NCI-H2196 treated with DMSO at 0.1 percent for 48 hours (cell line): ENCODE data around the gene PVR.
"Not testable (repeated sequence)": the region's sequence is repeated elsewhere in the genome, so short reads cannot be mapped to it uniquely, and the experiment has no call there.

ENCODE experiments used
- DNase-seq: peaks from one replicate; lab custom pipeline; 2025; ENCODE audit not compliant: unreplicated experiment; lab: John Stamatoyannopoulos, UW

The PVR gene

GRCh38 chr19:44617110-44617880 lies 26.4 kb upstream of the PVR start:
- no peak for DNase-seq

GRCh38 chr19:44618640-44619357 lies 24.9 kb upstream of the PVR start:
- DNase-seq: no peak

DNA sequence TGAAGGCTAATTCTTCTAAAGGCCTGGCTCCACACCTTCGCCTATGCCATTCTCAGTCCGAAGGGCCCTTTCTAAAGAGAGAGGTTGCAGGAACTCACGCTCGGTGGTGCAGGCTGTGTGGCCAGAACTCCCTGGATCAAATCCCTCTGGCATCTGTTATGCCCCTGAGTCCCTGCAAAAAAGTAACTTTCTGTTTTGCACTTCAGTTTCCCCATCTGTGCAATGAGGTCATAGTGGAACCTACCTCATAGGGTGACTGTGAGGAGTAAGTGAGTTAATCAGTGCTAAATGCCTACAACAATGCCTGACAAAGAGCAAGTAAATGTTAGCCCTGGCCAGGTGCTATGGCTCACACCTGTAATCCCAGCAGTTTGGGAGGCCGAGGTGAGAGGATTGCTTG lies 23.0 kb upstream of the PVR start:
- no peak for DNase-seq

DNA sequence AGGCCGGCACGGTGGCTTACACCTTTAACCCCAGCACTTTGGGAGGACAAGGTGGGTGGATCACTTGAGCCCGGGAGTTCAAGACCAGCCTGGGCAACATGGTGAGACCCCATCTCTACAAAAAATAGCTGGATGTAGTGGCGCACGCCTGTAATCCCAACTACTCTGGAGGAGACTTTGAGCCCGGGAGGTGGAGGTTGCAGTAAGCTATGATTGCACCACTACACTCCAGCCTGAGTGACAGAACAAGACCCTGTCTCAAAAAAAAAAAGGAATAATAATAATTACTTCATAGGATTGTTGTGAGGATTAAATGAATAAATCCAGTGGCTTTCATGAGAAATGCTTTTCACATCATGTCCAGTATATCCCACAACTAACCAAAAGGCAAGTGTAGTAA lies 22.3 kb upstream of the PVR start:
- no peak for DNase-seq

DNA sequence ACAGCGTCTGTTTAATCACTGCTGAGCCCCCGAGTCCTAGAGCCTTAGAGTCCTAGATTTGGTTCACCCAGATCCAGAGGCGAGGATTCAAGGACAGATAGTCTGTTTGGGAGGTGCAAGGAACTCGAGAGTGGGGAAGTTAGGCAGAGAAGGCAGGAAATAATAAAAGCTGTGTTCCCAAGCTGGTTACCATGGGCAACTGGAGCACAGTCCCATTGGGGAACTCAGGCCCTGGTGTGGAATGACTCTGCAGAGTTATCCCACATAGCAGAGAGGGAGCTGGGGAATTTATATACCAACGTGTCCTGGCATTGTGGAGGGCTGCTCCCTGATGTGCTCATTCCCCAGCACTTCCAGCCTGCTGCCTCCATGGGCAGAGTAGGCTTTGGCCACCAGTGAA lies 20.6 kb upstream of the PVR start:
- no peak for DNase-seq

- no peak for DNase-seq
Observed at GRCh38 chr19:44623626-44624025, 20.1 kb upstream of the PVR start.

- no peak for DNase-seq
Observed at GRCh38 chr19:44624840-44625354, 18.8 kb upstream of the PVR start.

GRCh38 chr19:44625637-44626036 lies 18.1 kb upstream of the PVR start:
- not testable (repeated sequence) for DNase-seq

- DNase-seq: no peak
Observed at GRCh38 chr19:44626048-44626624, 17.6 kb upstream of the PVR start.

DNA sequence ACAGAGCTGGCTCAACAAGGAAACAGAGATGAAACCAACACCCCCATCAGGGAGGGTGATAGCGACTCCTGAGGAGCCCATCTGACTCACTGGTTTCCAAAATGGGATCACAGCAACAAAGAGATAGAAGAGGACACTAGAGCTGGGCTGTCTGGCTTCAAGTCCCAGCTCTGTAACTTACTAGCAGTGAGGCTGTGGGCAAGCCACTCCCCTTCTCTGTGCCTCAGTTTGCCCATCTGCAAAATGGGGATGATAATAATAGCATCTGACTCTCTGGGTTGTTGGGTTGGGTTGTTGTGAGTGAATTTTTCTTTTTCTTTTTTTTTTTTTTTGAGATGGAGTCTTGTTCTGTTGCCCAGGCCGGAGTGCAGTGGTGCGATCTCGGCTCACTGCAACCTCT lies 16.1 kb upstream of the PVR start:
- DNase-seq: no peak

DNA sequence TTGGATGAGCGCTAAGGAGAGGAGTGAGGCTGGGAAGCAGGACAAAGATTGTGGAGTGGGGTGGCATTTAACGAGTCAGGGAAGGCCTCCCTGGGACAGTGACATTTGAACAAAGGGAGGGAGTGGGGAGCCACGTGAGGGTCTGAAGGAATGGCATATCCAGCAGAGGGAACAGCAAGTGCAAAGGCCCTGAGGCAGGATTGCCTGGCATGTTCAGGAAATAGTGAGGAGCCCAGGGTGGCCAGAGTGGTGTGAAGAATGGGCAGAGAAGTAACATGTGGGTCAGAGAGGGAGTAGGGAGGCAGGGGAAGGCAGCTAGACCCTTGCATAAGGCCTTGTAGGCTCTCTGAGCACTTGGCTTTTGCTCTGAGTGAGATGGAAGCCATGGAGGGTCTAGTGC lies 14.9 kb upstream of the PVR start:
- no peak for DNase-seq

DNA sequence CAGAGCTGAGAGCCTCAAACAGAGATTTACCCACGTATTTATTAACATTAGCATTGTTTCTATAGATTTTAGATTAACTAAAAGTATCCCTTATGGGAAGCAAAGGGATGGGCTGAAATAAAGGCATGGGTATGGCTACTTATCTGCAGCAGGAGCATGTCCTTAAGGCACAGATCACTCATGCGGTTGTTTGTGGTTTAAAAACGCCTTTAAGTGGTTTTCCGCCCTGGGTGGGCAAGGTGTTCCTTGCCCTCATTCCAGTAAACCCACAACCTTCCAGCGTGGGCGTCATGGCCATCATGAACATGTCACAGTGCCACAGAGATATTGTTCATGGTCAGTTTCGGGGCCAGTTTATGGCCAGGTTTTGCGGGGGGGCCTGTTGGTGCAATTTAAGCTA lies 12.1 kb upstream of the PVR start:
- not testable (repeated sequence) for DNase-seq

GRCh38 chr19:44634058-44634457 lies 9.7 kb upstream of the PVR start:
- not testable (repeated sequence) for DNase-seq

DNA sequence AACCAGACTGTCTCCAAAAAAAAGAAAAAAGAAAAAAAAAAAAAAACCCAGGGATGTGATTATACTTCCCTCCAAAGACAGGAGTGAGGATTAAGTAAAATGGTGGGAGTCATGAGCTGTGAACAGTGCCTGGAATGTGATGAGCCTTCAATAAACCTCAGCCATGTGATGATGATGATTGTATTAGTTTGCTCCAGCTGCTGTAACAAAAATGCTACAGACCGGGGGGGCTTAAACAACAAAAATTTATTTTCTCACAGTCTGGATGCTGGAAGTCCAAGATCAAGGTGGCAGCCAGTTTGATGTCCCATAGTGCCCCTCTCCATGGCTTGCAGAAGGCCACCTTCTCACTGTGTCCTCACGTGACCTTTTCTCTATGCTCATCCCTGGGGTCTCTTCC lies 8.9 kb upstream of the PVR start:
- no peak for DNase-seq

DNA sequence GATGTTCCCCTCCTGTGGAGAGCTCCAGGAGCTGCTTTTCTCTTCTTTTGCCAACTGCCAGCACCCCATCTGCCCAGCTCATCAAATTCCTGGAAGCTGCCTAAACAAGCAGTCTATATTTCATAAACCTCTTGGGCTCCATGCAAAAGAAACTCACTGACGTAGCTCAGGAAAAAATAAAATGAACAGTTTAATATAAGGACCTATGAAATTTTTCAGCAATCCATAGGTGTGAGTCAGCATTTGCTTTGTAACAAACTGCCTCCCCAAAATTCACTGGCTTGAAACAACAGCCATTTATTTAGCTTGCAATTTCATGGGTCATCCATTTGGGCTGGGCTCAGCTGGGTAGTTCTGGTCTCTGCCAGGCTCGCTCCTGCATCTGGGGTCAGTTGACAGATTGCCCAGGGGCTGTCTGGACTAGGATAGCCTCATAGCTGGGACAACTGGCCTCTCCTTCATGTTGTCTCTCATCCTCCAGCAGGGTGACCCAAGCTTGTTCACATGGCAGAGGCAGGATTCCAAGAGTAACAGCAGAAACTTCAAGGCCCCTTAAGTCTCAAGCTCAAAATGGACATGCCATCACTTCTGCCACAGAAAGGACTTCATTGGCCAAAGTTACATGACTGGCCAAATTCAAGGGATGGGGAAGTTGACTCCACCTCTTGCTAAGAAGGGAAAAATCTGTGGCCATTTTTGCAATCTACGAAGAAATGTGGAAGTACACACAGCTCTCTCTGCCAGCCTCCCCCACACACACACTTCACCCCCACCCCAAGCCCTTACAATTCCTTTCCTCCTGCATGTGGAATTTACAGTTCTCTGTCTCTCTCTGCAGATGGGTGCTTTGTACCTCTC lies 7.9 kb upstream of the PVR start:
- DNase-seq: no peak

DNA sequence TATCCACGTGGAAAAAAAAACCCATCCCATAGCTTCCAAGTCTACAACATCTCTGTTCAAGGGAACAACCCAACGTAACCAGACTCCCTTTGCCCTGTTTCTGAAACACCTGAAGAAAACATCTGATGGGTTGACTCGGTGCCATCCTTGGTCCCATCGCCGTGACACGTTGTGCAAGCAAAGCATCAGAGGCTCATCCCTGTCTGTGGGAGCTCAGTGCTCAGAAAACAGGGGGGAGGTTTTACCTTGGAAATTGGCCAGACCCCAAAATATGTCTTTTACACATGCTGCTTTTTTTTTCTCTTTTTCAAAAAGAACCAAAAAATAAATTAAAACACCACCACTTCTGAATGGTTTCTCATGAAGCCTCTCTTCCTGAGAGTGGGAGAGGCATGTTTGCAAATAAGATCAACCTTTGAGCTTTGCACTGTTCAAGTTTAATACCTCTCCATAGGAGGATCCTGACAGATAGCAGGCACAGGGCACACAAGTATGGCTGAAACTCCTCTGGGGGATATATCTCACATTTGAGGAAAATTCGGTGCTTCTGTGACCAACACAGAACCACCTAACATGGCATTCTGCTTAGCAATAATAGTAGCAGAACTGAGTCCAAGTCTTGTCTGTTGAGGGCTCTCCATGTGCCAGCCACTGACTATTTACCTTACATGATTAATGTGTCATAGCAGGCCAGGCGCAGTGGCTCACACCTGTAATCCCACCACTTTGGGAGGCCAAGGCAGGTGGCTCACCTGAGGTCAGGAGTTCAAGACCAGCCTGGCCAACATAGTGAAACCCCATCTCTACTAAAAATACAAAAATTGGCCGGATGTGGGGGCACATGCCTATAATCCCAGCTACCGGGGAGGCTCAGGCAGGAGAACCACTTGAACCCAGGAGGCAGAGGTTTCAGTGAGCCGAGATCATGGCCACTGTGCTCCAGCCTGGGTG lies 7.0 kb upstream of the PVR start:
- no peak for DNase-seq

DNA sequence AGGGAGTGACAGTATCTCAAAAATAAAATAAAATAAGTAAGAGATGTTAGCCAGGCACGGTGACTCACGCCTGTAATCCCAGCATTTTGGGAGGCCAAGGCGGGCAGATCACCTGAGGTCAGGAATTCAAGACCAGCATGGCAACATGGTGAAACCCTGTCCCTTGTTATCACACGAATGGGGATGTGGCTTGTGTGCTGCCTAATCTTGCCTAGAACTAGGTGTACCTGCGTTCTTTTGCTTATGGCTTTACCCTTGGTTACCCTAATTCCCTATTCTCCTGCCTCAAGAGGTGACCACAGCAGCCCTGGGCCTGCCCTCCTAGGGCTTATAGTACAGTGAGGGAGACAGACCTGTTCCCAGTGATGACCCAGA lies 6.3 kb upstream of the PVR start:
- no peak for DNase-seq

DNA sequence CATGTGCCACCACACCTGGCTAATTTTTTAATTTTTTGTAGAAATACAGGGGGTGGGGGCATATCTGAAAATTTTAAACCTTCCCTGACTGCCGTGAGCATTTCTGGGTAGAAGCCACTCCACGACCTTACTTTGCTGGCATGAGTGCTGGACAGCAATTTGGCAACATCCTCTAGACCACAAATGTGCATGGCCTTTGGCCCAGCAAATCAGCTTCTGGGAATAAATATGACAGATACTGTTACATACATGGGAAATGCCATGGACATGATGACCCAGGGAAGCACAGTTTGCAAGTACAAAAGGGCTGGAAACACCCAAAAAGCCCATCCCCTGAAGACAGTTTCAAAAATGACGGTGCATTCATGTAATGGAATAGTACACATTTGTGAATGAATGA lies 3.2 kb upstream of the PVR start:
- no peak for DNase-seq

DNA sequence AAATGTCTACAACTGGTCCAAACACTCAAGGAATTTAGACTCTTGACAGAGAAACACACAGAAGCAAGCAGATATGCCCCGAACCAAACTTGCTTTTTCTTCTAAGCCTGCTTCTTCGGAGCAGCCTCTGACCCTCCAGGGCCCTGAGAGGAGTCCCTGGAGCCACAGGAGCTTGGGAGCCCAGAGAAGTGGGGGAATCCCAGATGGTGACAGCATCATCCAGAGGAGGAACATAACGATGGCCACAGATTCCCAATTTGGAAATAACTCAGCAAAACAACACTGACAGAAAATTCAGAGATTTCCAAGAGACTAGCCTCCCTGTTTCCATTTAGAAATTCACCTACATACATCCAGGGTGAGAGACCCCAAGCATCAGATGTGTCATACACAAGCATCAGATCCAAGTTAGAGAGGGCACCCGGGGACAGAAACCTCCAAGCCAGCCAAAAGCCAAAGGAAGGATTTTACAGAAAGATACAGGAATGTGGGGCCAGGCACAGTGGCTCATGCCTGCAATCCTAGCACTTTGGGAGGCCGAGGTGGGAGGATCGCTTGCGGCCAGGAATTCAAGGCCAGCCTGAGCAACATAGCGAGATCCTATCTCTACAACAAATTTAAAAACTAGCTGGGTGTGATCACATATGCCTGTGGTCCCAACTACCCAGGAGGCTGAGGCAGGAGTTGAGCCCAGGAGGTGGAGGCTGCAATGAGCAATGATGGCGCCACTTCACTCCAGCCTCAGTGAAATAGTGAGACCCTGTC lies 2.0 kb upstream of the PVR start:
- DNase-seq: no peak
